Glutamatergic neuron (in vitro differentiated cells): ENCODE data around the gene SNX3. TPM values are rescaled to one million over a fixed set of nuclear protein-coding genes. Genes with fewer than 3 reads are reported as not detected.

ENCODE experiments used
- DNase-seq: peaks from one replicate; pipeline ENCODE4 v3.0.0; 2022
- H3K27ac Mint-ChIP-seq: one replicate; pipeline ENCODE4 v1.8.0; 2020; ENCODE audit warnings: mild to moderate bottlenecking, mixed read lengths, inconsistent platforms; ENCODE audit not compliant: unreplicated experiment
- H3K27me3 Mint-ChIP-seq: one replicate; pipeline ENCODE4 v1.8.0; 2020; ENCODE audit warnings: mild to moderate bottlenecking, moderate library complexity, mixed read lengths, inconsistent platforms; ENCODE audit not compliant: unreplicated experiment
- H3K36me3 Mint-ChIP-seq: one replicate; pipeline ENCODE4 v1.8.0; 2020; ENCODE audit warnings: mild to moderate bottlenecking, mixed read lengths, inconsistent platforms; ENCODE audit not compliant: unreplicated experiment
- H3K4me1 Mint-ChIP-seq: one replicate; pipeline ENCODE4 v1.8.0; 2020; ENCODE audit warnings: mild to moderate bottlenecking, low read depth, mixed read lengths, inconsistent platforms; ENCODE audit not compliant: unreplicated experiment
- H3K4me3 Mint-ChIP-seq: one replicate; pipeline ENCODE4 v1.8.0; 2020; ENCODE audit warnings: mild to moderate bottlenecking, mixed read lengths, inconsistent platforms; ENCODE audit not compliant: unreplicated experiment
- H3K9me3 Mint-ChIP-seq: one replicate; pipeline ENCODE4 v1.8.0; 2020; ENCODE audit warnings: mild to moderate bottlenecking, moderate library complexity, mixed read lengths, inconsistent platforms; ENCODE audit not compliant: unreplicated experiment
- CTCF ChIP-seq: fragments of 200-600 bp; sonication (generic); IDR thresholded peaks from one replicate; pipeline ENCODE4 v1.5.0; 2021; ENCODE audit not compliant: partially characterized antibody, unreplicated experiment
- total RNA-seq: library from RNA; stranded (reverse); fragmentation: NEBNext Ultra II Directional; extraction: Animal tissue kit (Norgen Biotek cat#: 25700); gene quantifications from one replicate; pipeline ENCODE4 v1.2.1, GENCODE V29; 2021; ENCODE audit not compliant: unreplicated experiment

Gene SNX3
- total RNA-seq, 1 donor from 2014 or later = 66.2 TPM

- Mint-ChIP-seq H3K4me1 (no peaks in the 10 kb centered on the region), H3K9me3 (no peaks in the 10 kb centered on the region), H3K27me3 (no peaks in the 10 kb centered on the region), H3K36me3 (no peaks in the 10 kb centered on the region), H3K27ac (no peak overlapping the region), H3K4me3 (no peak overlapping the region)
- DNase-seq = no peak
- no peak for TF ChIP-seq CTCF
These were observed 25.7 kb downstream of the SNX3 start for GRCh38 chr6:108235127-108235526.

GRCh38 chr6:108228416-108228815 lies 32.4 kb downstream of the SNX3 start:
- no peak overlapping the region for H3K27ac Mint-ChIP-seq
- no peak for DNase-seq
- no peak for TF ChIP-seq CTCF
- H3K4me3 Mint-ChIP-seq = no peak overlapping the region
- H3K27me3 Mint-ChIP-seq = no peaks in the 10 kb centered on the region
- no peaks in the 10 kb centered on the region for H3K36me3 Mint-ChIP-seq
- H3K9me3 Mint-ChIP-seq = no peaks in the 10 kb centered on the region
- no peaks in the 10 kb centered on the region for H3K4me1 Mint-ChIP-seq

GRCh38 chr6:108227290-108227689 lies 33.5 kb downstream of the SNX3 start:
- no peaks in the 10 kb centered on the region for H3K36me3 Mint-ChIP-seq
- H3K4me3 Mint-ChIP-seq = no peak overlapping the region
- H3K27me3 Mint-ChIP-seq = no peaks in the 10 kb centered on the region
- no peak overlapping the region for H3K27ac Mint-ChIP-seq
- no peak for TF ChIP-seq CTCF
- no peaks in the 10 kb centered on the region for H3K4me1 Mint-ChIP-seq
- no peaks in the 10 kb centered on the region for H3K9me3 Mint-ChIP-seq
- DNase-seq = no peak

- H3K27ac Mint-ChIP-seq = no peak overlapping the region
- H3K36me3 Mint-ChIP-seq = no peaks in the 10 kb centered on the region
These were observed 38.3 kb downstream of the SNX3 start for GRCh38 chr6:108222504-108222903.

GRCh38 chr6:108222064-108222463 lies 38.8 kb downstream of the SNX3 start:
- Mint-ChIP-seq H3K4me3 (no peak overlapping the region), H3K27me3 (no peaks in the 10 kb centered on the region), H3K27ac (no peak overlapping the region), H3K9me3 (no peaks in the 10 kb centered on the region), H3K36me3 (no peaks in the 10 kb centered on the region), H3K4me1 (no peaks in the 10 kb centered on the region)
- no peak for TF ChIP-seq CTCF
- DNase-seq = no peak

More at GRCh38 chr6:108222504-108222903, 38.3 kb downstream of the SNX3 start:
- no peak for DNase-seq
- H3K4me1 Mint-ChIP-seq = no peaks in the 10 kb centered on the region
- TF ChIP-seq CTCF = no peak
- H3K9me3 Mint-ChIP-seq = no peaks in the 10 kb centered on the region
- H3K27me3 Mint-ChIP-seq = no peaks in the 10 kb centered on the region
- H3K4me3 Mint-ChIP-seq = no peak overlapping the region
